ENCODE measurements around the gene CCDC88B. TPM values are rescaled to one million over a fixed set of nuclear protein-coding genes. Genes with fewer than 3 reads are reported as not detected.

The CCDC88B gene
- total and polyA plus RNA-seq, 7 donors: 1.4 to 3.6 (median 2.6) TPM

DNA sequence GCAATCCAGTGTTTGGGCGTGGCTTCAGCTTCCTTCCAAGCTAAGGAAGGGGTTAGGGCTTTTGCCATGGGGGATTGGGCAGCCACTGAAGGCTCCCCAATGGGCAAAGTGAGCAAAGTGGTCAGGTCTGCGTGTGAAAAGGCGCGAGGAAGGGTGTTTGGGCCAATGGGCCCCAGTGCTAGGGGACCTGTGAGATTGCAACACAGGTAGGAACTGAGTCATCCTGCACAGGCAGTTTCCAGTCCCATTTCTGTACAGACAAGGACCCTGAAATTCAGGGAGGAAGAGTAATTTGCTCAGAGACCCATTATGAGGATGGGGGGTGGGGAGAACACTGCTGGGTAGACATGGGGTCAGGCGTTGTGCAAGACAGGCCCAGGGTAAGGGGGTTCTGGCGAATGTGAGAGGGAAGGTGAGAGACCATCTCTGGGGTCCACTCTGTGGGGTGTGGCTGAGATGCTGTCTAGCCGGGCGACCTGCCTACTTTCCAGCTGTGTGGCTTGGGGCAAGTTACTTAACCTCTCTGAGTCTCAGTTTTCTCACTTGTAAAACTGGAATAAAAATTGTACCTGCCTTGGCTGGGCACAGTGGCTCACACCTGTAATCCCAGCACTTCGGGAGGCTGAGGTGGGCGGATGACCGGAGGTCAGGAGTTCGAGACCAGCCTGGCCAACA lies 7.3 kb downstream of the CCDC88B start:
- intact Hi-C loops (cut with DNase I): no loop called here
- DNase-seq (no peak), ATAC-seq (no peak)
- 87 to 93% (median 92%) methylated on average over 12 of the region's 12 CpGs for WGBS, 3 donors
- no peak overlapping the region for H3K4me3 ChIP-seq
- H3K36me3 ChIP-seq (ENCODE audit: insufficient read depth in 1 of 2, low read depth in 1 of 2): no peaks in the 10 kb centered on the region
- peaks cover 0 to 3% (median 0%) of the 10 kb centered on the region in 3 donors for H3K27me3 ChIP-seq (ENCODE audit: insufficient read depth in 3 of 3, low read length in 2 of 3)
- H3K9me3 ChIP-seq: no peaks in the 10 kb centered on the region
- no peak overlapping the region for H3K27ac ChIP-seq
- peaks cover under 1% of the 10 kb centered on the region for H3K4me1 ChIP-seq
- TF ChIP-seq, protein P1, sequence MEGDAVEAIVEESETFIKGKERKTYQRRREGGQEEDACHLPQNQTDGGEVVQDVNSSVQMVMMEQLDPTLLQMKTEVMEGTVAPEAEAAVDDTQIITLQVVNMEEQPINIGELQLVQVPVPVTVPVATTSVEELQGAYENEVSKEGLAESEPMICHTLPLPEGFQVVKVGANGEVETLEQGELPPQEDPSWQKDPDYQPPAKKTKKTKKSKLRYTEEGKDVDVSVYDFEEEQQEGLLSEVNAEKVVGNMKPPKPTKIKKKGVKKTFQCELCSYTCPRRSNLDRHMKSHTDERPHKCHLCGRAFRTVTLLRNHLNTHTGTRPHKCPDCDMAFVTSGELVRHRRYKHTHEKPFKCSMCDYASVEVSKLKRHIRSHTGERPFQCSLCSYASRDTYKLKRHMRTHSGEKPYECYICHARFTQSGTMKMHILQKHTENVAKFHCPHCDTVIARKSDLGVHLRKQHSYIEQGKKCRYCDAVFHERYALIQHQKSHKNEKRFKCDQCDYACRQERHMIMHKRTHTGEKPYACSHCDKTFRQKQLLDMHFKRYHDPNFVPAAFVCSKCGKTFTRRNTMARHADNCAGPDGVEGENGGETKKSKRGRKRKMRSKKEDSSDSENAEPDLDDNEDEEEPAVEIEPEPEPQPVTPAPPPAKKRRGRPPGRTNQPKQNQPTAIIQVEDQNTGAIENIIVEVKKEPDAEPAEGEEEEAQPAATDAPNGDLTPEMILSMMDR (IDR thresholded peaks at IDR 0.05): no peak

DNA sequence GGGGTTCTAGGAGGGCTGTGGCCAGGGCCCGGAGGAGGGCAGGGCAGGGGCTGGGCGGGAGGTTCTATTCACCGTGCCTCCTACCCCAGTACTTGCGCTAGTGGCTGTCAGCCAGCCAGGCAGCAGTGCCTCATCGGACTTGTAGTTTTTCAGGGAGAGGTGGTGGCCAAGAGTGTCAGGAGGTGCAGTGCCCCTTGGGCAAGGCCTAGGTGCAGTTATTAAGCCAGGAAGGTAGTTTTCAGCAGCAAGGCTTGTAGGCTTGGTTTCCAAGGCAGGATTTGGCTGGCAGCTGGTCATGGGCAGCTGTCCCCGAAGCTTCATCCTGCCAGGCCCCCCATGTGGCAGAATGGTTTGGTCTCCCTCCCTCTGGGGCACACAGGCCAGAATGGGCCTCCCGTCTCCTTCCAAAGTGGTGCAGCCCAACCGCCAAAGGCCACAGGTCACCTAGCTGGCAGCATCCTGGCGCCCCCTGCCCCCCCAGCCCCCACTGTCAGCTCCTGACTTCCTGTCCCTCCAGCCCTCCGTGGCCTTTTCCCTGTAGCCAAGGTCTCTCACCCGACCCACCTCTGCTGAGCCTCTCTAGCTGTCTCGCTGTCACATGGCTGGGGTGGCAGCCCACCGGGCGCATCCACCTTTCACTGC lies 8.5 kb downstream of the CCDC88B start:
- Histone ChIP-seq H3K36me3 (ENCODE audit: insufficient read depth in 1 of 2, low read depth in 1 of 2) (no peaks in the 10 kb centered on the region), H3K27ac (no peak overlapping the region), H3K4me1 (no peaks in the 10 kb centered on the region), H3K9me3 (no peaks in the 10 kb centered on the region), H3K27me3 (ENCODE audit: insufficient read depth in 3 of 3, low read length in 2 of 3) (peaks cover 0 to 4% (median 3%) of the 10 kb centered on the region in 3 donors), H3K4me3 (no peak overlapping the region)
- DNase-seq: no peak
- ATAC-seq: no peak
- WGBS, 3 donors: 51 to 67% (median 54%) methylated on average over 14 of the region's 14 CpGs
- intact Hi-C loops (cut with DNase I): no loop called here
- TF ChIP-seq, protein P1 (IDR thresholded peaks at IDR 0.05): no peak

DNA sequence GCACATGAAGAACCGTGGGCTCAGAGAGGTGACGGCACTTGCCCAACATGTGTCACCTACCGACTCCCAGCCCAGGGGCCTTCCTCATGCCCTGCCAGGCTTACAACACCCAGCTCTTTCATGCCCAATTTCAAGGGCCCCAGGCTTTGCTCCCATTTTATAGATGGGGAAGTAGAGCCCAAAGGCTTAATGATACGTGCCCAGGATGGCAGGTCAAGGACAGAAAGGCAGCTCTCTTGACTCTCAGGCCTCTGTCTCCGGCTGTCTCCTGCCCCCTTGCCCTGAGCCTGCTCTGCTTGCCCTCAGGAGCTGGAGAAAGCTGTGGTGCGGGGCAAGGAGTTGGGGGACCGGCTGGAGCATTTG lies 9.0 kb downstream of the CCDC88B start:
- 82 to 92% (median 87%) methylated on average over 7 of the region's 7 CpGs for WGBS, 3 donors
- no peak for ATAC-seq
- DNase-seq: no peak
- TF ChIP-seq, protein P1 (IDR thresholded peaks at IDR 0.05): no peak
- Histone ChIP-seq H3K27ac (no peak overlapping the region), H3K4me3 (no peak overlapping the region), H3K9me3 (no peaks in the 10 kb centered on the region), H3K27me3 (ENCODE audit: insufficient read depth in 3 of 3, low read length in 2 of 3) (peaks cover 0 to 9% (median 3%) of the 10 kb centered on the region in 3 donors), H3K4me1 (no peaks in the 10 kb centered on the region), H3K36me3 (ENCODE audit: insufficient read depth in 1 of 2, low read depth in 1 of 2) (no peaks in the 10 kb centered on the region)
- intact Hi-C loops (cut with DNase I): no loop called here

DNA sequence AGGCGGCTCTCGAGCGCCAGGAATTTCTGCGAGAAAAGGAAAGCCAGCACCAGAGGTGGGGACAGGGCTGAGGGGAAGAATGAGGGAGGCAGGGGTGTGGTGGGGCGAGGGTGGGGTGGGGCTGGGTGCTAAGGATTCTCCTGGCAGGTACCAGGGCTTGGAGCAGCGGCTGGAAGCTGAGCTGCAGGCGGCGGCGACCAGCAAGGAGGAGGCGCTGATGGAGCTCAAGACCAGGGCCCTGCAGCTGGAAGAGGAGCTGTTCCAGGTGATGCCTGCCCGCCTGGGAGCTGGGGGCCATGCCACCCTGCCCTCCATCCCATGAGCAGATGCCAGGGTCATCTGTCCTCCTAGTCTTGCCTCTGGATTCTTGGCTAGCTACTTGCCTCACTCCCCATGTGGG lies 9.4 kb downstream of the CCDC88B start:
- ATAC-seq (no peak), DNase-seq (no peak)
- H3K4me3 ChIP-seq: no peak overlapping the region
- no peaks in the 10 kb centered on the region for H3K9me3 ChIP-seq
- TF ChIP-seq, protein P1 (IDR thresholded peaks at IDR 0.05): no peak
- 88 to 95% (median 94%) methylated on average over 10 to 11 of the region's 11 CpGs for WGBS, 3 donors
- peaks cover 0 to 9% (median 3%) of the 10 kb centered on the region in 3 donors for H3K27me3 ChIP-seq (ENCODE audit: insufficient read depth in 3 of 3, low read length in 2 of 3)
- intact Hi-C loops (cut with DNase I): no loop called here
- no peak overlapping the region for H3K27ac ChIP-seq
- no peaks in the 10 kb centered on the region for H3K4me1 ChIP-seq
- H3K36me3 ChIP-seq (ENCODE audit: insufficient read depth in 1 of 2, low read depth in 1 of 2): no peaks in the 10 kb centered on the region

Measured in psoas muscle (tissue), 8 donors.